ENCODE data around the gene WDR76.

Gene WDR76

DNA sequence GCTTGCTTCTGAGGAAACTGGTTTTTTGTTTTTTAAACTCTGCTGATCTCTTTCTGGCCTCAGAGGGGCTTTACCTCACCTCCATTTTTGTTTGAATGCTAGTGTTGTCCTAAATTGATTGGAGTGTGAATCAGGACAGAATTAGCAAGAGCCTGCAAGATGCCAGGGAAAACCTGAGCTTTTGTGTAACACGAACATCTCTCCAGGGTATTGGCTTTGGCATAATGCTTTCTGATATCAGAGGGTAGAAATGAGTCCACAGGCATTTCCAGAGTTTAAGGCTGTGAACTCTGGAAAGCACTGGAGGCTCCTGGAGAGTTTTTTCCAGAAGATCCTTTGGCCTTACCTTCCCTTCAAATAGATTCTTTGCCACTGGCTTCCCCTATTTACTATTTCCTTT lies 87.1 kb downstream of the WDR76 start:
- no peak for DNase-seq (ENCODE audit: low spot score)

DNA sequence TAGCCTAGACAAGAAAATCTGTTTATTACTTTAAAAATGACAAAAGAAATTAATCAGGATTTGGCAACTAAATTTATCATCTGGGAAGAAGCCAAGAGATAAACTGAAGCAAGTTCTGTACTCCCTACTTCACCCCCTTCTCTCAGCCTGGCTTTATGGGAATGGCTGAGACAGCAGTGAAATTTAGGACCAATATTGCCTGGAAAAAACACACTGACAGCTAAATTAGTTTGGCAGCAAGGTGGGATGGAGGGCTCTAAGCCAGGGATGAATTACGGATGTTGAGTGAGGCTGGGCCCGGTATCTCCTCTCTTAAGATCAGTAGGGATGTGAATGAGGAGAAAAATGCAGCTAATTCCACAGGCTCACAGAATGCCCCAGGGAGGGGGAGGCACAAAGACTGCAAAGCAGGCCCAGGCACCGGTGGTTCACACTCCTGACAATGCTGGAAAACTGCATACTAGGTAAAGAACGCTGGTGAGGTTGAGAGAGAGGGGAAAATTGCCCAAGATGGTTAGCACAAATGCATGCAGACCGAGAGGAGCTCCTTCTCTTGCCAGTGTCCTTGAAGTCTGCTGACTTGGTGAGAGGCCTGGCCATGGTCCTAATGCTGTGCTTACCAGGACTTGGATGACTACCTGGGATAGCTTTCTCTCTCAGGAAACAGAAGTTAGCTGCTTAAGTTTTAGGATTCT lies 89.0 kb downstream of the WDR76 start:
- no peak for DNase-seq (ENCODE audit: low spot score)

DNA sequence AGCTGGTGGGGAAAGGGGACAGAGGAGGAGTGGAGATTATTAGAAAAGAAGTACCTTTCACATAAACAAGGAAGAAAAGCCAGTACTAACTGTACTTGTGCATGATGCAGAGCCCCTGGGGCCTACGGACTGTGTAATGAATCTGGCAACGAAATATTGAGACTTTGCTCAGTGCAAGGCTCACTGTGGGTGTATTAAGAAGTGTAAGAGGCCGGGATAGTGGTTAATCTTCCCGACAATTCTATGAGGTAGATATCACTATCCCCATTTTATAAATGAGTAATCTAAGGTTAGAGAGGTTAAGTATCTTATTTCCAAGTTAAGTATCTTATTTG lies 89.5 kb downstream of the WDR76 start:
- DNase-seq (ENCODE audit: low spot score), result no peak

Measured in germinal center (tissue), 1 donor.